Suppressor macrophage (primary cell): ENCODE data around the gene LMOD1.
"Not testable (repeated sequence)": the region's sequence is repeated elsewhere in the genome, so short reads cannot be mapped to it uniquely, and the experiment has no call there.

Experiments used
- DNase-seq, 4 experiments: peaks; one replicate each; pipeline ENCODE4 v3.0.0-alpha.2; 2020 to 2022

LMOD1 gene

DNA sequence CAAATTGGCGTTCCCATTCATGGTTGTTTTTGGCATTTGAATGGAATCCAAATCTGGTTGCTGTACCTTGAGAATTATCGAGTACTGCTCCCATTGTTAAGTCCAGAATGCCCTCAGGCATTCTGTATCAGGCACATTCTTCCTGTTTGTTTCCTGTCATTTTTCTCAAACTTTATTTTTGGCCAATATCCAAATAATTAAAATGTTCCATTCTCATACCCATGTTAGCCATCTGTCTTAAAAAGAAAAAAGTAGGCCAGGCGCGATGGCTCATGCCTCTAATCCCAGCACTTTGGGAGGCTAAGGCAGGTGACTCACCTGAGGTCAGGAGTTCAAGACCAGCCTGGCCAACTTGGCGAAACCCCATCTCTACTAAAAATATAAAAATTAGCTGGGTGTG lies 86.9 kb downstream of the LMOD1 start:
- no peak for DNase-seq

DNA sequence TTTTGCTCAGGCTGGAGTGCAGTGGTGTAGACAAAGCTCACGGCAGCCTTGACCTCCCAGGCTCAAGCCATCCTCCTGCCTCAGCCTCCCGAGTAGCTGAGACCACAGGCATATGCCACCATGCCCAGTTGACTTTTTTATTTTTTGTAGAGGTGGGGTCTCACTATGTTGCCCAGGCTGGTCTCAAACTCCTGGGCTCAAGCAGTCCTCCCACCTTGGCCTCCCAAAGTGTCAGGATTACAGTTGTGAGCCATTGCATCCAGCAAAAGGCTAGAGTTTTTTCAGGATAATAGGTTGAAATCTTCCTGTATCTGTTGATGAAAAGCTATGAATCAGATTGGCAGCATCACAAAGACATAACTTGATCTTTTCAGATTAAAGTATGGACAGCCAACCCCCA lies 89.6 kb downstream of the LMOD1 start:
- DNase-seq, result not testable (repeated sequence)

- no peak for DNase-seq
Observed at GRCh38 chr1:201851949-201852348, 94.4 kb downstream of the LMOD1 start.

- no peak for DNase-seq
Observed at GRCh38 chr1:201850053-201850397, 96.3 kb downstream of the LMOD1 start.

DNA sequence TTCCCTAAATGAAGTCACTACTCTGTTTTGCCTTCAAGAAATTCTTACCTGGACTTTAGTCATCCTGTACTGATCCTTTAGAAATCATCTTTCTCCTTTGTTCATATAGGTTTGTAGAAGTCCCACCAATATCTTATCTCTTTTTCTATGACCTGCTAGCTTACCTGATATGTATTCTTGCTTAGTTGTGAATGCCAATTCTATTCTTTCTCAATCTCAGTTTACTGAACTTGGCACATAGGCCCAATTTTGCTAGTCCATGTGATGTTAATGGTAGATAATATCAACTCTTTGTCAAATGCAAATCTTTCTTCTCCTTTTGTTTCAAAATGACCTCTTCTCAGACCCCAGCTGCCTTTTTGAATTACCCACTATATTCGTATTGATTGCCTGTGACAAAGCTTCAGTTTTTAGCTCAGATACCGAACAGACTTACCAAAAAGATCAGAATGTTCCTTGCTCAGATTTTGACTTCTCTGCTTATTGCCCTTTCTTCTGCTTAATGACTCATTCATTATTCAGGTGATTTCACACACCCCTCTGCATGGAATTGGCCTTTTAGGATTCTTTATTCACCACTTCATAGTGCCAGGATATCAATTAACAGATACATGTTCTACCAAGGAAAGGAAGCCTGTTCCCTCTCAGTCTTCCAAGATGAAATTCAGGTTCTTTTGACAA lies 96.8 kb downstream of the LMOD1 start:
- DNase-seq, result no peak

- no peak for DNase-seq
Observed at GRCh38 chr1:201848230-201848629, 98.1 kb downstream of the LMOD1 start.

DNA sequence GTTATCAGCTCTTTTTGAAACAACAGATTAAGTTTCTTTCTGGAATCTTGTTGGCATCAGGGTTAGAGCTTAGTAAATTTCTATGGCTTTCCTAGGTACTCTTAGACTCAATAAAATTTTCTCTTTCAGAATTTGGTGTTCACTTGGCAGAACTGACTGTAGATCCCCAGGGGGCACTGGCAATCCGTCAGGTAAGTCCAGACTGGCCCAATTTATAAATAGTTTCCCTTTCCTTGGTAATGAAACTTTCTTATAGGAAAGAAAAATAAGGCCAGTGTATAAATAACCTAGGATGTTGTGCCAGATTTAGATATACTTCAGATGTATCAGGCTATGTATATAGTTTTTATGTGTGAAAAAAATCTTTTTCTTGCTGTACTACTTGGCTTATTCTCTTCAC lies 99.2 kb downstream of the LMOD1 start:
- no peak for DNase-seq
